Bronchial epithelial cell (primary cell): ENCODE data around the gene SERPINH1. TPM values are rescaled to one million over a fixed set of nuclear protein-coding genes. Genes with fewer than 3 reads are reported as not detected.
A peak's percentile ranks its signal among the peaks of the same experiment; 100 is the strongest.

Experiments used
- DNase-seq: peaks from one replicate; pipeline ENCODE4 v3.0.0-alpha.2; 2010; ENCODE audit warnings: low read depth
- FAIRE-seq: peaks from 2 replicates; lab custom pipeline; 2011; peaks lifted over from hg19 to GRCh38; lab: Jason Lieb, UNC
- H3K27me3 ChIP-seq: 2 replicates; pipeline ENCODE4 v1.5.1; 2011; ENCODE audit warnings: low read length; ENCODE audit not compliant: control insufficient read depth, insufficient read depth
- H3K36me3 ChIP-seq: 2 replicates; pipeline ENCODE4 v1.5.1; 2011; ENCODE audit warnings: low read length; ENCODE audit not compliant: control insufficient read depth, insufficient read depth
- H3K4me3 ChIP-seq: 2 replicates; pipeline ENCODE4 v1.5.1; 2011; ENCODE audit warnings: mild to moderate bottlenecking, low read depth, low read length, control low read depth
- CTCF ChIP-seq: IDR thresholded peaks from 2 replicates; pipeline ENCODE4 v1.5.1; 2011; ENCODE audit warnings: mild to moderate bottlenecking, moderate library complexity, low read length, control low read depth, inconsistent platforms; ENCODE audit not compliant: insufficient read depth, severe bottlenecking
- total RNA-seq: library from RNA; depleted of rRNA; stranded (reverse); fragments of >200 nt; gene quantifications from 2 replicates; pipeline ENCODE4 v1.2.1, GENCODE V29; 2014

The SERPINH1 gene
- total RNA-seq, 1 donor from 2014 or later, result 86.9 TPM

- FAIRE-seq, result no peak
- TF ChIP-seq CTCF, result no peak
- Histone ChIP-seq H3K27me3 (peaks cover under 1% of the 10 kb centered on the region), H3K36me3 (no peaks in the 10 kb centered on the region), H3K4me3 (no peak overlapping the region)
- no peak for DNase-seq
These were observed 39.4 kb downstream of the SERPINH1 start for GRCh38 chr11:75601494-75601893.

- no peak for FAIRE-seq
- no peak for TF ChIP-seq CTCF
- H3K4me3 ChIP-seq, result no peak overlapping the region
These were observed 40.9 kb downstream of the SERPINH1 start for GRCh38 chr11:75602951-75603350.

GRCh38 chr11:75603791-75604736, 42.0 kb downstream of the SERPINH1 start:
- no peak for TF ChIP-seq CTCF
- no peaks in the 10 kb centered on the region for H3K36me3 ChIP-seq
- FAIRE-seq (no peak), DNase-seq (peak; percentile 97)
- H3K4me3 ChIP-seq, result no peak overlapping the region
- H3K27me3 ChIP-seq, result peaks cover 2% of the 10 kb centered on the region

More at GRCh38 chr11:75602951-75603350, 40.9 kb downstream of the SERPINH1 start:
- DNase-seq, result no peak
- Histone ChIP-seq H3K27me3 (peaks cover 2% of the 10 kb centered on the region), H3K36me3 (no peaks in the 10 kb centered on the region)

GRCh38 chr11:75606099-75606498, 44.0 kb downstream of the SERPINH1 start:
- DNase-seq (peak; percentile 28), FAIRE-seq (no peak)

GRCh38 chr11:75611823-75612222, 49.8 kb downstream of the SERPINH1 start:
- DNase-seq, result no peak
- H3K27me3 ChIP-seq, result peaks cover 5% of the 10 kb centered on the region
- H3K4me3 ChIP-seq, result no peak overlapping the region
- TF ChIP-seq CTCF, result no peak
- H3K36me3 ChIP-seq, result no peaks in the 10 kb centered on the region
- FAIRE-seq, result no peak

More at GRCh38 chr11:75606099-75606498, 44.0 kb downstream of the SERPINH1 start:
- H3K27me3 ChIP-seq, result peaks cover 5% of the 10 kb centered on the region
- TF ChIP-seq CTCF, result no peak
- no peaks in the 10 kb centered on the region for H3K36me3 ChIP-seq
- no peak overlapping the region for H3K4me3 ChIP-seq

- TF ChIP-seq CTCF, result no peak
- DNase-seq (no peak), FAIRE-seq (no peak)
- no peaks in the 10 kb centered on the region for H3K36me3 ChIP-seq
- no peaks in the 10 kb centered on the region for H3K27me3 ChIP-seq
- no peak overlapping the region for H3K4me3 ChIP-seq
These were observed 53.7 kb downstream of the SERPINH1 start for GRCh38 chr11:75615751-75616150.
